GM18511 (cell line): ENCODE data around the gene DZIP1.

Source experiments
- ATAC-seq: cut with Tn5 transposase; IDR thresholded peaks from one replicate; pipeline ENCODE4 v1.9.1; 2021; ENCODE audit warnings: mild to moderate bottlenecking, moderate library complexity; ENCODE audit not compliant: unreplicated experiment

DZIP1 gene

DNA sequence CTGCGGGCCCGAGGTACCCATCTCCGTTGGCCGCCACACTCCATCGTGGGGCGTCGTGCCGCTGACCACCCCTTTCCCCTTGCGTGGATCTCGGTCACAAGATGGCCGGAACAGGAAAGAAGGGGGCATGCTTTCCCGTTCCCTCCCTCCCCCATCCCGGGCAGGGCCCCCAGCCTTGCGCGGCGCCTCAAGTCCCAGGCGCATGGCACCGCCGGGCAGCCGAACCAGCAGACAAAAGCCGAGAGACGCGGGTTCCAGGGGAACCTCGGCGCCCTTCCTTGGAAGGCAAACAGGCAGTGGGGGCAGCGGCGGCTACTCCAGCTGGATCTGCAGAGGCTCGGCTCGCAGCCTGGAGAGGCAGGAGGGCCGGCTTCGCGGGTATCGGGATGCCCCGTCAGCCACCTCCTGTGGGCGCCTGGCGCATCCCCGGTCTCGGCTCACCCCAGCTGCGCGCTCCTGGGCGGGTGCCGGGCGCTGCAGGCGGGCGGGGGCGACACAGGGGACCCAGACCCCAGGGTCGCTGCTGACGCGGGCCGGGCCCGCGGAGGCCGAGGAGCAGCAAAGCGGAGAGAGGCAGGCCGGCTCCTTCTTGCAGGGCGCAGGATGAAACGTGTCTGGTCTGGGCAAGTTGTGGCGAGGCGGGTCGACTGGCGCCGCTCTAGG is 439 bp downstream of the DZIP1 start:
- ATAC-seq, result peak; percentile 53

DNA sequence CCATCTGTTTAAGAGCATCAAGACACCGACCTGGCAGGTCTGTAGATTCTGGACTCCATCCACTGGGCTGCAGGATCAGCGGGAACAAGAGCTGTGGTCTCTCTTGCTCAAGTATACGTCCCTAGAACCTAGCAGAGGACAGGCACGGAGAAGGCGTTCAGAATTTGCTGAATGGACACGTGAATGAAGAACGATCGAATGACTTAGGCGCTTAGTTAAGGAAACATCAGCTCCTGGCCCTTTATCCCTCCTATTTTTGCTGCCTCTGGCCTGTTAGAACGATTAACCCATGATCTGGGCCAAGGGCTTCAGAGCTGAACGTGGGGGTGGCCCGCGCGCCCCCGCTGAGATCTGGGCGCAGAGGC is 953 bp downstream of the DZIP1 start:
- ATAC-seq, result no peak

DNA sequence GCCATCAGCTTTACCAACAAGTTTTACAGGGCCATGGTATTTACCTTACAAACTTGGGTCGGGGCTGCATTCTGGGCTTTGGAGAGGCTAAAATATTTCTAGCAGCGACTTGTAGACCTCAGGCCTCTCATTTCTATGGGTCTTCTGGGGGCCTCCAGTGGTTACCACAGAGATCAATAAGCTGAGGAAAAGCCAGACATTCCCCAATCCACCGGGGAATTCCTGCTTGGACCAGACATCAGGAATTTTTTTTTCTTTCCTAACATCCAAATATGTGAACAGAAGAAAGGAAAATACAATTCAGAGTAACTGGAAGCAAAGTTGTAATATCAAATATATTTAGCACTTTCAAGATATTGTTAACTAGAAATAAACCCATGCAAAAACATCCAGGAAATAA is 1.5 kb downstream of the DZIP1 start:
- ATAC-seq, result no peak

DNA sequence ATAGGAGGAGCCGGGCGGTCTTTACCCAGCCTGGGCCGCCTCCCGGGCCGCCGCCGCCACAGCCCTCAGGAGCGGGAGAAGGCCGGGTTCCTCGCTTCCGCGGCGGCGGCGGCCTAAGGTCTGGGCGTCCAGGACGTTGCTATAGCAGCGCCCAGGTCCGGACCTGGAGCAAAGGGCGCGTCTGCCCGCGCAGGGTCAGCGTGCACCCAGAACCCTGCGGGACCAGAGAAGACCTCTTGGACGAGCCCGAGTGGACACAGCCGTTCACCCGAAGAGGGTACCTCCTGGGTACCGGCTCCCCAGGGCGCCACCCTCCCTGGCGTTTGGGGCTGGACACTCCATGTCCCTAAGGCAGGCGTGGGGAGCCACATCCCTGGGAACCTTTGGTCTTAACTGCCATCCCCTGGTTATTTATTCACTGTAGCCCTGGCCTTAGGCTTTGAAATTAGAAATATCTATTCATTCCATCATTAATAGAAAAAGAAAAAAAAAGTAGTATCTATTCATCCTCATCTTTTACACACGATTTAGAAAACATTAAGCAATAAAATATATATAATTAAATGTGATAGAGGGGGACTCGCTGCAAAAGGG is 2.4 kb downstream of the DZIP1 start:
- ATAC-seq, result no peak

DNA sequence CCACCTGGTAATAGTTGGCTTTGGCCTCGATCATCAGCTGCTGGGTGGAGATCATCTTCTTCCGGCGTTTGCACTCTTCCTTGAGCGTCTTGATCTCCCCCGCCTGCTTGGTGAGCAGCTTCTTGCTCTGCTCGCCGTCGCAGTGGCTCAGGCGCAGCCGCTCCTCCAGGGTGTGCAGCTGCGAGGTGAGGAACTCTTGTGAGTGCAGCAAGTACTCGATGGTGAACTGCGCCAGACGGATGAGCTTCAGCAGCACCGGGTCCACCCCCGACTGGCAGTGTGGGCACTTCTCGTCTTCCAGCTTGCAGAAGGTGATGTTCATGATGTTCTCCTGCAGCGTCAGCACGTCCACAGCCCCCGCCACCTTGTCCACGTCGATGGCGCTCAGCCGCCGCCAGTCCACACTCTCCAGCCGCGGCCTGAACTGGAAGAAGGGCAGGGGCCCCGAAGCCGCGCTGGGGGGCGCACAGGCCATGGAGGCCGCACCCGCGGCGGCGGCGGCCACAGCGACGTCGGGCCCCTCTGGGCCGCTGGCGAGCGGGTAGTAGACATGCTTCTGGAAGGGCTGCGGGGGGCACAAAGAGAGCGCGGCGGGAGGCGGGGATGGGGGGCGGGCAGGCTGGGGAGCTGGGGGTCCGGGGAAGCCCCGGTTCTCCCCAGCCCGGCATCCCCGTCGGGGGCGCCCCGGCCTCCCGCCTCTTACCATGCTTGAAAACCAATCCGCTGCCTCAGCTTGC is 3.0 kb downstream of the DZIP1 start:
- no peak for ATAC-seq

DNA sequence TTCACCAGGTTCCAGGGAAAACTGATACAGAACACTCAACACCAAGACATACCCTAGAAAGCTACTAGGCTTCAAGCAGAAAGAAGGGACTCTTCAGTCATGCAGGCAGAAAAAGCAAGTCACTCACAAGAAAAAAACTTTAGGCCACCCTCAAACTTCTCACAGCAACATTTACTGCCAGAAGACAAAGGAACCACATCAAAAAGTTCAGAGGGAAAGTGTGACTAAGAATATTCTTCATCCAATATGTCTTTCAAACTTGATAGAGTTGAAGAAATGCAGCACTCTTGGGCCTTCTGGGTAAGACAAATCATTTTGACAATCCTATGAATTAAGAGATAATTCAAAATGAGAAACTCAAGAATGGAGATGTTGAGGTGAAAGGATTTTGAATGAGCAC is 7.7 kb downstream of the DZIP1 start:
- ATAC-seq, result no peak

DNA sequence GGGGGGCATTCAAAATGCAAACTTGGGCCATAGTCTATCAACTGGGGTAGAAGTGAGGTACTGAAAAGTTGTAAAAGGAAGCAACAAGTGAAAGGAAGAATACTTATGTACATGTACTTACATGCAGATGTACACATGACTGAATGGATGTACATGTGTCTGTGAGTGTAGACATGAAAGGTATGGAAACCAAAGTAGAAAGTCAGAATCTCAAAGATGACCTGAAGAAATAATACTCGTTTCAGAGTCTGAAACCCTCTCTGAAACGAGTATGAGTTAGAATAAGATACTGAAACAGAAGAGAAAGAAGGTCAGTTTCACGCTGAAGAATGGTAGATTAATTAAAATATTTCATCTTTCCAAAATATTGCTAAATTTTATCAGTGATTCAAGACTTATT is 13.9 kb downstream of the DZIP1 start:
- ATAC-seq, result no peak

DNA sequence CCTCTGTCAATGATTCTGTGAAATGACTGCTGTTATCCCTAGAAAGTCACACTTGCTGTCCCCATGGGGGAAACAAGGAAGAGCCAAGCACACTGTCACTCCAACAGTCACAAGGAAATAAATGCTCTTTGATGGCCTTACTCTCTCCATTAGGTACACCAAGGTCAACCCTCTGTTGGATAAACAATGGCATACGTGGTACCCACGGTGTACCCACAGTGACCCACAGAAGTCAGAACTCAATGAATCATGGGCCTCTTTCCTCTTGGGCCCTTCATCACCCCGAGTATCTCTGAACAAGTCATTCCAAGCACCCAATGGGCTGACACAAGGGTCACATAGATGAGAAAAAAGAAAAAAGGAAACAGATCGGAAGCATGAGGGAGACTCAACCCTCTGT is 15.4 kb downstream of the DZIP1 start:
- no peak for ATAC-seq

DNA sequence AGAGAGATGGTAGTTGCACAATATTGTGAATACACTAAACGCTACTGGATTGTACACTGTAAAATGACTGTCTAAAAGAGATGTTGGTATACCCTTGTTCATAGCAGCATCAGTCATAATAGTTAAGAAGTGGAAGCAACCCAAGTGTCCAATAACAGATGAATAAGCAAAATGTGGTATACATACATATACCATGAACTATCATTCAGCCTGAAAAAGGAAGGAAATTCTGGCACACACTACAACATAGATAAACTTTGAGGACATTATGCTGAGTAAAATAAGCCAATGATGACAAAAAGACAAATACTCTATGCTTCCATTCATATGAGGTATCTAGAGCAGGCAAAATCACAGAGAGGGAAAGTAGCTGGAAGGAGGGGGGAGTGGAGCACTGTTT is 16.0 kb downstream of the DZIP1 start:
- ATAC-seq, result no peak

DNA sequence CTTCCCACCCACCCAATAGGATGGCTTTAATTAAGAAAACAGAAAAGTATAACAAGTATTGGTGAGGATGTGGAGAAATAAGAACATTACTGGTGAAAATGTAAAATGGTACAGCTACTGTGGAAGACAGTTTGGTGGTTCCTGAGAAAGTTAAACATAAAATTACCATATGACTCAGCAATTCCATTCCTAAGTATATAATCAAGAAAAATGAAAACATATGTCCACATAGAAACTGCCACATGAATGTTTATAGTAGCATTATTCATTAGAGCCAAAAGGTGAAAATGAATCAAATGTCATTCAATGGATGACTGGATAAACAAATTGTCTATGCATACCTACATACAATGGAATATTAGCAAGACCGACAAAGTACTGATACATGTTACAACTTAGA is 16.9 kb downstream of the DZIP1 start:
- ATAC-seq, result no peak

DNA sequence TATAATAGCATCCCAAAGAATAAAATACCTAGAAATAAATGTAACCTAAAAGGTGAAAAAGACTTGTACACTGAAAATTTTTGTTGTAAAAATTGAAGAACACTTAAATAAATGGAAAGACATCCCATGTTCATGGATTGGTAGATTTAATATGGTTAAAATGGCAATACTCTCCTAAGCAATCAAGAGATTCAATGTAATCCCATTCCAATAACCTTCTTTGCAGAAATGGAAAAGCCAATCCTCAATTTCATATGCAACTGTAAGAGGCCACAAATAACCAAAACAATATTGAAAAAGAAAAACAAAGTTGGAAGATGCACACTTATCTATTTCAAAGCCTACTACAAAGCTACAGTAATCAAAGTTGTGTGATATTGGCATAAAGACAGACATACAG is 17.7 kb downstream of the DZIP1 start:
- ATAC-seq, result no peak

DNA sequence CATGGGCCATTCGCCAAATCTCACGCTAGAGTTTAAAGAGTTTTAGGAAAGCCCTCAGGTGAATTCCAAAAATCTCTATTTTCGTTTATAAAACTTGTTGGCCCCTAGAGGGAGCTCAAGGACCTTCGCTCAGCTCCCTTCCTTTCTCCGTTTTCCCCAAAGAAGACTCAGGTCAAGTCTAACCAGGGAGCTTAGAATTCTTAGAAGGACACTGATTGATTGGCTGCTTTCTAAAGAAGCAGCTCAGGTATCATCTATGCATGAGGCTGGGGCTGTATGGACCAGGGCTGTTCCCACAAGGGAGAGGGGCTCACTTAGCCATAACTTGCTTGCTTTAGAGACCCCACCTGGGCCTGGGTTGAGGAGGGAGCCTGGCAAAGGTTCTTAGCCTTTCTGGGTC is 20.5 kb downstream of the DZIP1 start:
- peak; percentile 73 for ATAC-seq

DNA sequence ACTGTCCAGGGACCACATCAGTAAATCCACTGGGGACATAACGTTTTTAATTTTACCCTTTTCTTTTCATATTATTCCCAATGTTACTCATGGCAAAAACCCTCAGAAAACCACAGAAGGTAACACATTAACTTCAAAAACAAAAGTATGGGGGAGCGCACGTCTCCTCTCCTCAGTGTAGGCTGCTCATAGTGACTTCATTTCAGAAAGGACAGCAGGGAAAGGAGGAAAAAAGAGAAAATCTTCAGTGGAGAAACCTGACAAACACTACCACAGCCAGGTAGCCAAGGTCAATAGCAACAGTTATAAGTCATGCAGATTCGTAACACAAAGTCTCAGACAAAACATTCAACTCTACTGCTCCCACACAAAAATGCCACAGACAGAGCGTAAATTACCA is 21.4 kb downstream of the DZIP1 start:
- no peak for ATAC-seq

DNA sequence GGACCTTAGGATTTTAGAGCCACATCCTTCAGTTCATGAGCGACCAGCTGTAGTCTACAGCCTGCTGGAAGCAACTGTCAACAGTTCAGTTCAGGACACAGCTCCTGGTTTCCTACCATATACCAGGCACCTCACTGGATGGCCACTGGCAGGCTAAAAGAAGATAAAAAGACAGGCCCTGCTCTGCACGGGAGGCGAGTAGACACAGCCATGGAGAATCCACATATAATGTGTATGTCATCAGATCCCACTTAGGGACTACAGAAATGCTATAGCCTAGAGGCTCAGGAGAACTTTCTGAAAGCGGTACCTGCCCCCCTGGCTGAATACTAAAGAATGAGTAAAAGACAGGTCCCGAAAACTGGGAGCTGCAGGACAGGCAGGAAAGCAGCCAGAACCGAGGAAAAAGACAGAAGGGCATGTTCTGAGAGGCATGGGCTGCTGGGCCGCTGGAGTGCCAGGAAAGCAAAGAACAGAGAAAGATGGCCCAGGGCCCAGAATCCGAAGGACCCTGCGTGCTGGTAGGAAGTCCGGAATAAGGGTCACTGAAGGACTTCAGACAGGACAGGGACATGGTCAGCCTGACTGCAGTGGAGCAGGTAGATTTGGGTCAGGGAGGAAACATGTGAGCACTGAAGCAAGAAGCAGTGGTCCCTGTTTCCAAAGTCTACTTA is 23.5 kb downstream of the DZIP1 start:
- no peak for ATAC-seq

DNA sequence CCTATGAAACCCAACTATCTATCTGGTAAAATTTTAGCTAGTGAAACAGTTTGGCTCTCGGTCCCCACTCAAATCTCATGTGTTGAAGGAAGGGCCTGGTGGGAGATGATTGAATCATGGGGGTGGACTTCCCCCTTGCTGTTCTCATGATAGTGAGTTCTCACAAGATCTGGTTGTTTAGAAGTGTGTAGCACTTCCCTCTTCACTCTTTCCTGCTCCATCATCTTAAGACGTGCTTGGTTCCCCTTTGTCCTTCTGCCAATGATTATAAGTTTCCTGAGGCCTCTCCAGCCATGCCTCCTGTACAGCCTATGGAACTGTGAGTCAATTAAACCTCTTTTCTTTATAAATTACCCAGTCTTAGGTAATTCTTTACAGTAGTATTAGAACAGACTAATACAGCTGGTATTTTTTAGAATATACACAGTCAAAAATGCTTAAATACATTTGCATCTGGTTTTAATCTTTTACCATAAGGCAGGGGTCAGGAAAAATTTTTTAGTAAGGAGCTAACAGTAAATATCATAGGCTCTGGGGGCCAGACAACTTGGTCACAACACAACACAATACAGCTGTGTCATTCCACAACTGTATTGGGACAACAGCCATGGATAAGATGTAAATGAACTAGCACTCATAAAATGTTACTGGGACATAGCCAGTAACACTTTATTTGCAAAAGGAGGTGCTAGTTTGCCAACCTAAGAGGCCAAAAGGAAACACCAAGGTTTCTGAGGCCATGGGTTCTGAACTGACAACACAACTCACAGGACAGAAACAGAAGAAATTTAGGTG is 24.3 kb downstream of the DZIP1 start:
- ATAC-seq, result no peak

DNA sequence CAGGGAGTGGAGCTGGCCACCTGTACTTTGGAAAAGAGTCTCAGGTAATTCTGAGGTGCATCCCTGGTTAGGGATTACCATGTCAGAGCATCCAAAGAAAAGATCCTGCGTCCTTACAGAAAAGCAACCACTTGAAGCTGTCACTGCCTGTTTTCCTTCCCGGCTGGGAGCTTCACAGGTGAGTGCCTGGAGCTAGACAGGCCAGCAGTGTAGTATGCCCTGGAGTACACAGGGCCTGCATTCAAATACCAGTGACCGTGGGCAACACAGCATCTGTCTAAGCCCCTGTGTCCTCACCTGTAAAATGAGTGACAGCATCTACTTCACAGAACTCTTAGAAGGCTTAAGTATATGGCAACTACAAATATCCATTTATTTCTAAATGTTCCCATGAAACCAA is 29.0 kb downstream of the DZIP1 start:
- ATAC-seq, result no peak

DNA sequence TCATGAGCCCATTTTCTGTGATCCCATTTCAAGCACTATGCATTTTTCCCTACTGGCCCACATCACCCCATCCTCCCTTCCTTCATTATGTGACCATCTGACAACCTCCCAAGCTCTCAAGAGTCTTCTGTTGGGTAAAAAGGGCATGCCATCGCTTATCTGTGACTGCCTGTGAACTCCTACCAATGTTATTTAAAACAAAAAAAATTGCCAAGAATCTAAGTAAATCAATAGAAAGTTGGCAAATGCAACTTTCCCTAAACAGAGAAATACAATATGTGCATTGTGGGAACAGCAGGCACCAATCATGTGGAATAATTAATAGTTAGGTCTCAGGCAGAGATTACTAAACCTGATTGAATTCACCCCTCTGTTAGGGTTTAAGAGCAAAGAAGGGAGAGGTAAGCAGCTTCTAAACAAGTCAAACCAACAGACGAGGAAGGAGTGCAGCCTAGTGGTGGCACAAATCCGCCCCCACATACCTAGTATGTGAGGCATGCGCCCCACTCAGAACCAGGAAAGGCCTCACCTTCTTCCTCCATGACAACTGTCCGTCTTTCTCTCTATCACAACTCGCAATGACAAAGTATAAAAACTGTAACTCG is 29.8 kb downstream of the DZIP1 start:
- ATAC-seq, result no peak

DNA sequence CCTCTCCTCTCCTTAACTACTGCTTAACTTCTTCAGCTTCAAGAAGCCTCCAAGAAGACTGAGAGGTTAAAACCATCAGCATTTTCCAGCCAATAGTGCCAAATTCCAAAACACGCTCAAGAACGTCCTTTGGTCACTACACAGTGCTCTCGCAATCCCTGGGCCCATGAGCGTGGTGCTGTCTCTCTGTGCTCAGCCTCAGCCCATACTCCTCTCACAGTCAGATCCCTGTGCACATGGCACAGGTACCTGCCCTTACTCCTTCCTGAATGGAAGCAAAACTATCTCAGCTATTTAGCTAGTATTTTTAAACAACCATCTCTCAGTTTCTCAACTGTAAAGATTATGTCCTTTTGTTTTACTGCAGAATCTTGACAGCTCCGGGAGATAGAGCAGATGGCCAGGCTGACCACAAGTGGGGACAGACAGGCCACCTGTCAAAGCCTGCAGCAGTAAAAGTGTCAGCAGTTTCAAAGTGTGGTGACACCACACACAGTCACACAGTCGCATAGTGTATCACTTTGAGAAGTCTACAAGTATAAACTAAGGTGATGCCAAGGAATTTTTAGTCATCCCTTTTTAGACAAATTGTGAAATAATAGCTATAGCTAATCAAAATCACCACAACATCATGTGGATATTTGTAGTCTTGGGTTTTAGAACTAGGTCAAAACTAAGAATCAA is 35.7 kb downstream of the DZIP1 start:
- ATAC-seq, result peak; percentile 61

DNA sequence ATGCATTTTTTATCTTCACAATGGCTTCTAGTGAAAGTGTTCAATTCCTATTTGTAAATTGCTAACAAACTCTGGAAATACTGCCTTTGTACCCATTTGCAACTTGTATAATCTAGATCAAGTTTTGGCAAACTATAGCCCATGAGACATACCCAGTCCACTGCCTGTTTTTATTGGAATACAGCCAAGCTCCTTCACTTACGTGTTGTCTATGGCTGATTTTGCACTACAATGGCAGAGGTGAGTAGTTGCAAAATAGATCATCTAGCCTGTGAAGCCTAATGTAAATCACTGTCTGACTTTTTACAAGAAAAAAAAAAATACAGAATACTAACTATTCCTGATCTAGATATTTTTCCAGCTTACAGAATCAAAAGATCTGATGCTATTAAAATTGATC is 37.1 kb downstream of the DZIP1 start:
- ATAC-seq, result no peak

DNA sequence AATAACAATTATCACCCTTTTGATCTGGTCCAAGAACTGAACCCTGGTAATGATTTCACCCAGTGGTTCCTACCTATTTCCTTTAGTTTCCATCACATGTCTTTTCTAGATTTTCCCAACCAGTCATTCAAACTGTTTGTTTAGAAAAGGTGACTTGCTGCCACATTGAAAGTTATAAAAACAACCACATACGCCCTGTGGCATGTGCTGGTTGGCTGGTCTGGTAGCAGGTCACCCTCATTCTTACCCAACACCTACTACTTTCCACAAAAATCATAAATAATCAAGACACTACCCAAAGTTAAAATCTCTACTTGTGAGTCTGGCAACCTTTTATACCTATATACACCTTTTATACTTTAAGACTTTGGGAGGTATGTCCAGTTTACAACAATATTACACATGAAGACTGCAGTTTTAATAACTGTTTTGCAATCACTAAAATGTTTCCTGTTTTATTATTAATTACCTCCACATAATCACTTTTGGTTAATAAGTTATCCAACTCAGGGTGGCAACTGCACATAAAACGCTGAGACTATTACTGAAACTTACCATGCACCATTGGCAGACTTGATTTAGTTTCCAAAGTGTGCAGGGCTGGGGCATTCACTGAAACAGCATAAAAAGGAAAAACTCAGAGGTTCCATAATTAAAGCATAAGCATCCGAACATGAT is 38.9 kb downstream of the DZIP1 start:
- ATAC-seq, result no peak
